Measurements from ENCODE around the gene CELF2.
"Not testable (repeated sequence)": the region's sequence is repeated elsewhere in the genome, so short reads cannot be mapped to it uniquely, and the experiment has no call there.

Gene CELF2

GRCh38 chr10:11181978-11182377, 164.3 kb downstream of the CELF2 start:
- ATAC-seq: no peak
- TF ChIP-seq PPARA (CRISPR knock-in tag; IDR thresholded peaks at IDR 0.05; ENCODE audit: borderline replicate concordance) (no peak), OSR1 (CRISPR knock-in tag; IDR thresholded peaks at IDR 0.05) (no peak), PATZ1 (CRISPR knock-in tag; IDR thresholded peaks at IDR 0.05; ENCODE audit: borderline replicate concordance) (no peak), GLIS3 (CRISPR knock-in tag; IDR thresholded peaks at IDR 0.05) (no peak), ISL1 (CRISPR knock-in tag; IDR thresholded peaks at IDR 0.05) (no peak), TCF4 (CRISPR knock-in tag; IDR thresholded peaks at IDR 0.05; ENCODE audit: borderline replicate concordance) (no peak), CSRNP3 (CRISPR knock-in tag; IDR thresholded peaks at IDR 0.05) (no peak)

- ATAC-seq: no peak
- TF ChIP-seq SNAI2 (CRISPR knock-in tag; IDR thresholded peaks at IDR 0.05) (no peak), RARB (CRISPR knock-in tag; IDR thresholded peaks at IDR 0.05) (no peak)
These were observed 165.3 kb downstream of the CELF2 start for GRCh38 chr10:11183015-11183414.

GRCh38 chr10:11184093-11184492, 166.4 kb downstream of the CELF2 start:
- no peak for ATAC-seq
- no peak for TF ChIP-seq BACH2 (CRISPR knock-in tag; IDR thresholded peaks at IDR 0.05; ENCODE audit: borderline replicate concordance)
- TF ChIP-seq RARB (CRISPR knock-in tag; IDR thresholded peaks at IDR 0.05): no peak
- TF ChIP-seq ZNF565 (CRISPR knock-in tag; conservative IDR thresholded peaks at IDR 0.05; ENCODE audit: low read depth): no peak
- no peak for TF ChIP-seq ZFP3 (CRISPR knock-in tag; IDR thresholded peaks at IDR 0.05)
- no peak for TF ChIP-seq GLIS3 (CRISPR knock-in tag; IDR thresholded peaks at IDR 0.05)
- TF ChIP-seq OSR1 (CRISPR knock-in tag; IDR thresholded peaks at IDR 0.05): no peak
- TF ChIP-seq ZNF70 (CRISPR knock-in tag; IDR thresholded peaks at IDR 0.05): no peak
- no peak for TF ChIP-seq ARNTL (CRISPR knock-in tag; IDR thresholded peaks at IDR 0.05; ENCODE audit: borderline replicate concordance, low read depth)
- TF ChIP-seq TOX (CRISPR knock-in tag; IDR thresholded peaks at IDR 0.05; ENCODE audit: borderline replicate concordance): no peak
- no peak for TF ChIP-seq PPARA (CRISPR knock-in tag; IDR thresholded peaks at IDR 0.05; ENCODE audit: borderline replicate concordance)
- no peak for TF ChIP-seq ZC3H10 (CRISPR knock-in tag; IDR thresholded peaks at IDR 0.05)
- TF ChIP-seq TCF4 (CRISPR knock-in tag; IDR thresholded peaks at IDR 0.05; ENCODE audit: borderline replicate concordance): no peak
- TF ChIP-seq CSRNP3 (CRISPR knock-in tag; IDR thresholded peaks at IDR 0.05): no peak

- not testable (repeated sequence) for ATAC-seq
These were observed 167.5 kb downstream of the CELF2 start for GRCh38 chr10:11185128-11185665.

- no peak for ATAC-seq
- TF ChIP-seq CREB5 (CRISPR knock-in tag; IDR thresholded peaks at IDR 0.05; ENCODE audit: low read depth) (no peak), RARB (CRISPR knock-in tag; IDR thresholded peaks at IDR 0.05) (no peak), ZNF70 (CRISPR knock-in tag; IDR thresholded peaks at IDR 0.05) (no peak), OSR1 (CRISPR knock-in tag; IDR thresholded peaks at IDR 0.05) (no peak), ISL1 (CRISPR knock-in tag; IDR thresholded peaks at IDR 0.05) (no peak)
These were observed 168.7 kb downstream of the CELF2 start for GRCh38 chr10:11186374-11186773.

- TF ChIP-seq CSDC2 (CRISPR knock-in tag; IDR thresholded peaks at IDR 0.05) (no peak), GLIS3 (CRISPR knock-in tag; IDR thresholded peaks at IDR 0.05) (no peak), SNAI2 (CRISPR knock-in tag; IDR thresholded peaks at IDR 0.05) (0 out of 2 replicates have a peak, but pooled peaks have one; percentile 19), BACH2 (CRISPR knock-in tag; IDR thresholded peaks at IDR 0.05; ENCODE audit: borderline replicate concordance) (no peak), ESRRG (CRISPR knock-in tag; IDR thresholded peaks at IDR 0.05) (no peak), ZNF565 (CRISPR knock-in tag; conservative IDR thresholded peaks at IDR 0.05; ENCODE audit: low read depth) (no peak)
- no peak for ATAC-seq
These were observed 172.1 kb downstream of the CELF2 start for GRCh38 chr10:11189582-11190376.

All from SK-N-SH treated with all-trans-retinoic acid at 6 μM for 48 hours (cell line).